Activated CD4-positive, alpha-beta T cell treated with anti-CD3 and anti-CD28 coated beads, Interleukin-2, amount 10 ng/mL, durations not matched to agents 7 days and 5 days (primary cell): ENCODE measurements around the gene MAFB. TPM values are rescaled to one million over a fixed set of nuclear protein-coding genes. Genes with fewer than 3 reads are reported as not detected.
"Not testable (repeated sequence)": the region's sequence is repeated elsewhere in the genome, so short reads cannot be mapped to it uniquely, and the experiment has no call there.

Experiments
- CTCF ChIA-PET: fragments of 350-600 bp; sonication (Branson Sonifier 250); formaldehyde crosslinking; loops from one replicate; lab custom pipeline; 2021; ENCODE audit warnings: antibody characterized with exemption; lab: Charles Lee
- POLR2A ChIA-PET: fragments of 350-600 bp; sonication (Branson Sonifier 250); formaldehyde crosslinking; loops from one replicate; lab custom pipeline; 2021; ENCODE audit warnings: antibody characterized with exemption; lab: Charles Lee
- DNase-seq: peaks from one replicate; pipeline ENCODE4 v3.0.0-alpha.2; 2020
- H3K27ac Mint-ChIP-seq: one replicate; pipeline ENCODE4 v1.8.0; 2021; ENCODE audit warnings: mild to moderate bottlenecking, moderate library complexity, mixed read lengths
- H3K27me3 Mint-ChIP-seq: one replicate; pipeline ENCODE4 v1.8.0; 2021; ENCODE audit warnings: mixed read lengths
- H3K36me3 Mint-ChIP-seq: one replicate; pipeline ENCODE4 v1.8.0; 2021; ENCODE audit warnings: low read depth, mixed read lengths
- H3K4me1 Mint-ChIP-seq: one replicate; pipeline ENCODE4 v1.8.0; 2021; ENCODE audit warnings: mixed read lengths
- H3K4me3 Mint-ChIP-seq: one replicate; pipeline ENCODE4 v1.8.0; 2021; ENCODE audit warnings: mild to moderate bottlenecking, moderate library complexity, mixed read lengths
- H3K9me3 Mint-ChIP-seq: one replicate; pipeline ENCODE4 v1.8.0; 2021; ENCODE audit warnings: mixed read lengths
- total RNA-seq, 2 experiments: library from RNA; stranded (reverse); gene quantifications; one replicate each; pipeline ENCODE4 v1.2.3, GENCODE V29; 2021

MAFB gene
- not detected for total RNA-seq

- Mint-ChIP-seq H3K4me3 (peak within 1 kb of the TSS; percentile 66), H3K27me3 (peaks cover 89% of the 10 kb centered on the region), H3K27ac (peak within 1 kb of the TSS; percentile 54), H3K9me3 (no peaks in the 10 kb centered on the region), H3K36me3 (no peaks in the 10 kb centered on the region), H3K4me1 (peaks cover 17% of the 10 kb centered on the region)
- DNase-seq = peak; percentile 38
- ChIA-PET POLR2A (no interaction called here), CTCF (no interaction called here)
Measured at GRCh38 chr20:40689100-40689942, at the start of gene MAFB. Gene MAFB (minus strand): TSS chr20:40689236. CDS start chr20:40688850, 386 bp downstream.

DNA sequence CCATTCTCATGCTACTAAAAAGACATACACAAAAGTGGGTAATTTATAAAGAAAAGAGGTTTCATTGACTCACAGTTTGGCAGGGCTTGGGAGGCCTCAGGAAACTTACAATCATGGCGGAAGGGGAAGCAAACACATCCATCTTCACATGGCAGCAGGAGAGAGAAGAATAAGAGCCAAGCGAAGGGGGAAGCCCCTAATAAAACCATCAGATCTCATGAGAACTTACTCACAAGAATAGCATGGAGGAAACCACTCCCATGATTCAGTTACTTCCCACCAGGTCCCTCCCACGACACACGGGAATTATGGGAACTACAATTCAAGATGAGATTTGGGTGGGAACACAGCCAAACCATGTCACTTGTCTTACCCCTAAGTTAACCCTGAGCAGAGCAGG lies 47.4 kb upstream of the MAFB start:
- H3K36me3 Mint-ChIP-seq, H3K4me3 Mint-ChIP-seq, H3K9me3 Mint-ChIP-seq, H3K4me1 Mint-ChIP-seq, CTCF ChIA-PET, H3K27me3 Mint-ChIP-seq, DNase-seq, POLR2A ChIA-PET, H3K27ac Mint-ChIP-seq: not testable (repeated sequence)

GRCh38 chr20:40728996-40729395 lies 40.0 kb upstream of the MAFB start:
- DNase-seq = no peak
- H3K4me1 Mint-ChIP-seq = no peaks in the 10 kb centered on the region
- ChIA-PET POLR2A (no interaction called here), CTCF (no interaction called here)
- no peak overlapping the region for H3K4me3 Mint-ChIP-seq
- H3K9me3 Mint-ChIP-seq = no peaks in the 10 kb centered on the region
- peaks cover 35% of the 10 kb centered on the region for H3K27me3 Mint-ChIP-seq
- no peak overlapping the region for H3K27ac Mint-ChIP-seq
- no peaks in the 10 kb centered on the region for H3K36me3 Mint-ChIP-seq

GRCh38 chr20:40728470-40728869 lies 39.4 kb upstream of the MAFB start:
- H3K4me3 Mint-ChIP-seq = no peak overlapping the region
- CTCF ChIA-PET = no interaction called here
- H3K36me3 Mint-ChIP-seq = no peaks in the 10 kb centered on the region
- H3K4me1 Mint-ChIP-seq = no peaks in the 10 kb centered on the region
- DNase-seq = no peak
- H3K27ac Mint-ChIP-seq = no peak overlapping the region
- no peaks in the 10 kb centered on the region for H3K9me3 Mint-ChIP-seq
- POLR2A ChIA-PET = no interaction called here
- peaks cover 32% of the 10 kb centered on the region for H3K27me3 Mint-ChIP-seq

GRCh38 chr20:40727960-40728359 lies 38.9 kb upstream of the MAFB start:
- H3K4me3 Mint-ChIP-seq = no peak overlapping the region
- H3K27ac Mint-ChIP-seq = no peak overlapping the region
- ChIA-PET POLR2A (no interaction called here), CTCF (interaction anchor here (1.4 kb wide), 1 partner anchor 12 kb away, joined by 3 read pairs; no protein-coding TSS in a partner anchor)
- H3K4me1 Mint-ChIP-seq = no peaks in the 10 kb centered on the region
- no peak for DNase-seq
- no peaks in the 10 kb centered on the region for H3K9me3 Mint-ChIP-seq
- no peaks in the 10 kb centered on the region for H3K36me3 Mint-ChIP-seq
- peaks cover 31% of the 10 kb centered on the region for H3K27me3 Mint-ChIP-seq

DNA sequence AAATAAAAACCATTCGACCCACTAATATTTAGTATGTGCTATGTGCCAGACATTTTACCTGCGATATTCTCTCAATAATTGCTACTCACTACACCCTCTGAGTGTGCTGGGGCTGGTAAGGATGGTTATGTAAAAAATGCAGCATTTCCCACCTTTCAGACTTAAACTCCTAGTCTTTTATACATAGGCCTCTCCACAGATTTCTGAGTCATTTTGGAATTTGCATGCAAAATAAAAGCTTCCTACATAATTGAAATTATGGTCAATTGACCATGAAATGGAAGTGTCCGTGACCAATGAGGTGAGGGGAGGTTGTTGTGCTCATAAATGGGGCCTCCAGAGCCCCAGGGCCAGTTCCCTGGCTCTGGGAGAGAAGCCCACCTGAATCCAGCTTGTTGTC lies 37.7 kb upstream of the MAFB start:
- Mint-ChIP-seq H3K27ac (no peak overlapping the region), H3K4me3 (no peak overlapping the region), H3K4me1 (no peaks in the 10 kb centered on the region), H3K36me3 (no peaks in the 10 kb centered on the region), H3K27me3 (peaks cover 31% of the 10 kb centered on the region), H3K9me3 (no peaks in the 10 kb centered on the region)
- ChIA-PET CTCF (interaction anchor here (1.4 kb wide), 1 partner anchor 13 kb away, joined by 3 read pairs; no protein-coding TSS in a partner anchor), POLR2A (no interaction called here)
- no peak for DNase-seq

GRCh38 chr20:40724566-40724965 lies 35.5 kb upstream of the MAFB start:
- no peaks in the 10 kb centered on the region for H3K9me3 Mint-ChIP-seq
- POLR2A ChIA-PET = no interaction called here
- no peak overlapping the region for H3K4me3 Mint-ChIP-seq

GRCh38 chr20:40720826-40721225 lies 31.8 kb upstream of the MAFB start:
- DNase-seq = no peak
- H3K4me1 Mint-ChIP-seq = no peaks in the 10 kb centered on the region
- peaks cover 2% of the 10 kb centered on the region for H3K27me3 Mint-ChIP-seq
- no peak overlapping the region for H3K4me3 Mint-ChIP-seq
- no peaks in the 10 kb centered on the region for H3K36me3 Mint-ChIP-seq
- POLR2A ChIA-PET = no interaction called here
- H3K9me3 Mint-ChIP-seq = no peaks in the 10 kb centered on the region
- H3K27ac Mint-ChIP-seq = no peak overlapping the region
- CTCF ChIA-PET = interaction anchor here (0.6 kb wide), 1 partner anchor 1102 kb away, joined by 3 read pairs; no protein-coding TSS in a partner anchor

More at GRCh38 chr20:40724566-40724965, 35.5 kb upstream of the MAFB start:
- no peak for DNase-seq
- Mint-ChIP-seq H3K27me3 (peaks cover 22% of the 10 kb centered on the region), H3K27ac (no peak overlapping the region), H3K36me3 (no peaks in the 10 kb centered on the region), H3K4me1 (no peaks in the 10 kb centered on the region)
- CTCF ChIA-PET = no interaction called here

- ChIA-PET POLR2A (interaction anchor here (0.5 kb wide), 1 partner anchor 8 kb away, joined by 3 read pairs; no protein-coding TSS in a partner anchor), CTCF (no interaction called here)
- no peaks in the 10 kb centered on the region for H3K27me3 Mint-ChIP-seq
- H3K4me3 Mint-ChIP-seq = no peak overlapping the region
- no peaks in the 10 kb centered on the region for H3K4me1 Mint-ChIP-seq
- no peak overlapping the region for H3K27ac Mint-ChIP-seq
- H3K9me3 Mint-ChIP-seq = no peaks in the 10 kb centered on the region
- no peaks in the 10 kb centered on the region for H3K36me3 Mint-ChIP-seq
- DNase-seq = no peak
Measured at GRCh38 chr20:40720099-40720498, 31.1 kb upstream of the MAFB start.

DNA sequence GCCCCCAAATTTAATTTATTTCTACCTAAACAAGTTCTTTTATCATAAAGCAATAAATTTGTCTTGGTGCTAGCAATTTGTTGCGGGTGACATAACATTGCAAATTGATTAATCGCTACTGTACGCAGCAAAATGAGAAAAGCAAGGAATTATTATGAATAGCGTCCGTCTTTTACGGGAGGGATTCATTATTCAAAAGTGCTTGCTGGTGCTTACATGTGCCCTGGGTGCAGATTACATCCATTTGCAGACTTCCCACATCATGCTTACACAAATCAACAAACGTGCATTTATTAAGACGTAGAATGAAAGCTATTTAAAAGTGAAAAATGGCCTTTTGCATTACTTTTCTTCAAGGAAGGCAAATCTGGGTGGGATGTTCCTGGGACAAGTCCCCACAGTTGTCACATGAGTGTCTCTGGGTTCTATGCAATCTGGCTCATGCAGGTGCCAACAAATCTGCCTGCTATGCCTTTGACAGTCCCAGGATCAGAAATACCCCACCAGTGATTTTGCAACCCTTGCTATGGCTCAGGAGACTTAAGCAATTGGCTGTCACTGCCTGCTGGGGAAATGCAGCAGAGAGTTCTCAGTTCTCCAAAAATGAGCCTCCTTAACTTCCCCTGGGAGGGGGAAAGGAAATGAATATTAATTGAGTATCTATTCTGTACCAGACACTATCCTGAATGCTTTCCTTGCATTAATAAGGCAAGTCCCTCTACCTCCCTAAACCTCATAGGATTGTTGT lies 30.1 kb upstream of the MAFB start:
- Mint-ChIP-seq H3K4me3 (no peak overlapping the region), H3K4me1 (no peaks in the 10 kb centered on the region), H3K36me3 (no peaks in the 10 kb centered on the region), H3K27me3 (no peaks in the 10 kb centered on the region), H3K27ac (no peak overlapping the region), H3K9me3 (no peaks in the 10 kb centered on the region)
- ChIA-PET CTCF (no interaction called here), POLR2A (interaction anchor here (0.5 kb wide), 1 partner anchor 7 kb away, joined by 3 read pairs; no protein-coding TSS in a partner anchor)
- no peak for DNase-seq

GRCh38 chr20:40718214-40718977 lies 29.4 kb upstream of the MAFB start:
- CTCF ChIA-PET = no interaction called here

DNA sequence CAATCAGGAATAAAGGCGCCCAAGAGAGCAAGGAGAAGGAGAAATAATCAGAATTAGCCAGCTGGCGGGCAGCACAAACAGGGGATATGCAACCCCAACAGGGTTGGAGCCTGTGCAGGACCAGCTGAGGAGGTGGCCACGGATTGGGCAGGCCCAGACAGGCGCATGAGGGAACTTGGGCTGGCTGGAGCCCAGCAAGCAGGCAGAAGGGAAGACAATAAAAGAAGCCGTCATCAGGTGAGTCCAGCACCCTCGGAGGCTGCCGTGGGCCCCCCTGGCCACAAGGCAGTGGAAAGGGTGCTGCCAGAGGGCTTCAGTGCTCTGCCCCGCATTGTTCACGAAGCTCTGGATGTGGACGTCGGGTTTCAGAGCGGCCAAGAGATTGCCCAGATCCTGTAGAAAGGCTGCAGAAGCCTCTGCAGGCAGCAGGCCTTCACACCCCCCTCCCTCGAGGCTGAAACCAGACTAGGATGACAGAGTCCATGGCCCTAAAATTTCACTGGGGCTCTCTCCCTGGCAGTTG lies 28.4 kb upstream of the MAFB start:
- DNase-seq = no peak
- POLR2A ChIA-PET = no interaction called here
- Mint-ChIP-seq H3K27me3 (no peaks in the 10 kb centered on the region), H3K4me3 (no peak overlapping the region), H3K27ac (no peak overlapping the region), H3K36me3 (no peaks in the 10 kb centered on the region), H3K9me3 (no peaks in the 10 kb centered on the region), H3K4me1 (no peaks in the 10 kb centered on the region)
- CTCF ChIA-PET = no interaction called here

More at GRCh38 chr20:40718214-40718977, 29.4 kb upstream of the MAFB start:
- POLR2A ChIA-PET = interaction anchor here (0.7 kb wide), 1 partner anchor 1473 kb away, joined by 5 read pairs; no protein-coding TSS in a partner anchor
- H3K27ac Mint-ChIP-seq = no peak overlapping the region
- no peak for DNase-seq
- no peaks in the 10 kb centered on the region for H3K36me3 Mint-ChIP-seq
- H3K4me3 Mint-ChIP-seq = no peak overlapping the region
- no peaks in the 10 kb centered on the region for H3K4me1 Mint-ChIP-seq
- H3K9me3 Mint-ChIP-seq = no peaks in the 10 kb centered on the region
- no peaks in the 10 kb centered on the region for H3K27me3 Mint-ChIP-seq
